Sigmoid colon (tissue), 7 donors: ENCODE data around the gene ZNF710. TPM values are rescaled to one million over a fixed set of nuclear protein-coding genes. Genes with fewer than 3 reads are reported as not detected.

ENCODE experiments used
- DNase-seq: peaks from one replicate; pipeline ENCODE4 v3.0.0-alpha.2; 2019
- H3K27ac ChIP-seq, 4 donors: fragments of 200-600 bp; sonication (generic); one replicate each; pipeline ENCODE4 v1.5.1; 2016 to 2019; ENCODE audit warnings: mild to moderate bottlenecking in 1 of 4
- H3K27me3 ChIP-seq, 3 donors: fragments of 200-600 bp; sonication (generic); one replicate each; pipeline ENCODE4 v1.5.1; 2019; ENCODE audit warnings: mild to moderate bottlenecking in 1 of 3
- H3K36me3 ChIP-seq, 4 donors: fragments of 200-600 bp; sonication (generic); one replicate each; pipeline ENCODE4 v1.5.1; 2016 to 2019
- H3K4me1 ChIP-seq, 4 donors: fragments of 200-600 bp; sonication (generic); one replicate each; pipeline ENCODE4 v1.5.1; 2017 to 2019
- H3K4me3 ChIP-seq, 4 donors: fragments of 200-600 bp; sonication (generic); one replicate each; pipeline ENCODE4 v1.5.1; 2017 to 2019; ENCODE audit warnings: mild to moderate bottlenecking in 2 of 4, moderate library complexity in 1 of 4
- H3K9me3 ChIP-seq, 4 donors: fragments of 200-600 bp in 3 of 4; sonication (generic) in 3 of 4; one replicate each; pipeline versions ENCODE4 v1.5.1 to v1.6.1; 2013 to 2019
- EP300 ChIP-seq, 4 donors: sonication (generic); formaldehyde crosslinking; IDR thresholded peaks; one replicate each; pipeline ENCODE4 v1.6.1; 2017; ENCODE audit warnings: antibody characterized with exemption in 4 of 4
- POLR2A ChIP-seq, 2 donors: fragments of 450-650 bp; IDR thresholded peaks; one replicate each; pipeline ENCODE4 v1.6.1; 2016; ENCODE audit warnings: antibody characterized with exemption in 2 of 2, mild to moderate bottlenecking in 2 of 2, moderate library complexity in 2 of 2
- POLR2AphosphoS5 ChIP-seq, 4 donors: sonication (generic); formaldehyde crosslinking; IDR thresholded peaks; one replicate each; pipeline ENCODE4 v1.6.1; 2017; ENCODE audit warnings: antibody characterized with exemption in 4 of 4
- WGBS, 2 donors: extraction: QIAGEN DNeasy Blood & Tissue Kit; methylation state at CpG; one replicate each; pipeline ENCODE4 v1.1.7; 2013; 5-methylcytosine and 5-hydroxymethylcytosine counted together
- intact Hi-C: fragments of 100-400 bp; cut with DNase I; formaldehyde crosslinking; loops from one replicate; pipeline ENCODE4 v1.15.1; 2023
- polyA plus RNA-seq, 3 donors: library from polyadenylated mRNA; stranded (reverse); fragments of 200-250 nt; gene quantifications; one replicate each; pipeline ENCODE4 v1.2.3, GENCODE V29; 2013
- total RNA-seq, 4 donors: library from RNA; depleted of rRNA; stranded (reverse); fragments of >200 nt; gene quantifications; one replicate each; pipeline ENCODE4 v1.1.0, GENCODE V29; 2016
- TF ChIP-seq, protein P1 (sequence below), 4 experiments: fragments of 450-650 bp in 3 of 4; fragments of 200-600 bp in 1 of 4; IDR thresholded peaks; one replicate each; pipeline ENCODE4 v1.5.1; 2016 to 2019; ENCODE audit warnings: antibody characterized with exemption in 4 of 4, mild to moderate bottlenecking in 3 of 4, moderate library complexity in 2 of 4
- donor health status: healthy with polysubstance abuse.
- donor health status: Bipolar disorder and iron deficiency.
- donor health status: healthy.

Gene ZNF710
- total and polyA plus RNA-seq, 7 donors, result 5.3 to 28.2 (median 10.0) TPM

DNA sequence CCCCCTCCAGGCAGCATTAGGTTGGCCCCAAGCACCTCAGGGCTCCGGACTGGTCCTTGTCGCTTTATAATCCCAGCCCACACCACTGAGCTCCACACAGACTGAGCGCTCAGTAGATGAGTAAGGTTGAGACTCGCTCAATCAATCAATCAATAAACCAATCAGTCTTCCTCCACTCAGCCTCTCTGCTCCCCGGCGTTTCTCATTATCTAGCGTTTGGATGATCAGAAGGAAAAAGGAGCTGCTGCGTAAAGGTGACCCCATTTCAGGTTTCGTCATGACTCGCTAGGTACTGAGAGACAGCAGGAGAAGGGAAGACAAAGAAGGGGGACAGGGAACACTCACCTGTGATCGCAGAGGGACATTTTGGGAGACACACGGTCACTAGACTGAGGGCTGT lies 41.2 kb downstream of the ZNF710 start:
- WGBS, 2 donors, result 96 to 97% methylated on average over 12 of the region's 12 CpGs
- H3K4me1 ChIP-seq, result peaks cover 0 to 40% (median 20%) of the 10 kb centered on the region in 4 donors

DNA sequence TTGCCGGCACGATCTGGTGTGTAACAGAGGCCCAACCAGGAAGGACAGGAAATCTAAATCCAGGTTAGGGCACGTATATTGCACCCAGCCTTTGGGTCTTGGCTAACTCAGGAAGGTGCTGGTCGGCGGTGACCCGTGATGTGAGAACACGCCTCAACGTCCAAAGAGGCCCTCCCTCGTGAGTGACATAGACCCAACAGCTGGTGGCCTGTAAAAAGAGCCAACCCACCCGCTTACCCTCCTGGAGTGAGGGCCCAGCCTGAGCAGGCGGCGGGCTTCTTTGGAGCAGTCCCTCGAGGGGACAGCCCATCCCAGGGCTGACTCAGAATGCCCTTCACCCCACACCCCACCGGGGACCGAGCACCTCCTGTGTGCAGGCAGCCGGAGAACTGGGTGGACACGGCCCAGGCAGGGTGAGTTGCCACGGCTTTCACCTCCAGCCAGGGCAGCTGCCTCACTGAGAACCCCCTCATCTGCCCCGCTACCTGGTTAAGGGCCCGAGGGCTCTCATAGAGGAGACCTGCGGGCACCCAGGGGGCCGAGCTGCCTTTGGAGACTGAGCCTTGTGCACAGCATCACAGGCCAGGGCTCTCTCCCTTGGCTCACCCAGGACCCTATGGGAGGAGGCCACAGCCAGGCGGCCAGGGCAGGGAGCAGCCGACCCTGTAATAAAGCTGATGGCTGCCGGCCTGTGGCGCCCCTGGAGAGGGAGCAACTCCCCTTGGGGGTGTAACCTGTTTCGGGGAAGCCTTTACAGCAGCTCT lies 41.8 kb downstream of the ZNF710 start:
- H3K27ac ChIP-seq, result no peak overlapping the region
- TF ChIP-seq, protein P1, sequence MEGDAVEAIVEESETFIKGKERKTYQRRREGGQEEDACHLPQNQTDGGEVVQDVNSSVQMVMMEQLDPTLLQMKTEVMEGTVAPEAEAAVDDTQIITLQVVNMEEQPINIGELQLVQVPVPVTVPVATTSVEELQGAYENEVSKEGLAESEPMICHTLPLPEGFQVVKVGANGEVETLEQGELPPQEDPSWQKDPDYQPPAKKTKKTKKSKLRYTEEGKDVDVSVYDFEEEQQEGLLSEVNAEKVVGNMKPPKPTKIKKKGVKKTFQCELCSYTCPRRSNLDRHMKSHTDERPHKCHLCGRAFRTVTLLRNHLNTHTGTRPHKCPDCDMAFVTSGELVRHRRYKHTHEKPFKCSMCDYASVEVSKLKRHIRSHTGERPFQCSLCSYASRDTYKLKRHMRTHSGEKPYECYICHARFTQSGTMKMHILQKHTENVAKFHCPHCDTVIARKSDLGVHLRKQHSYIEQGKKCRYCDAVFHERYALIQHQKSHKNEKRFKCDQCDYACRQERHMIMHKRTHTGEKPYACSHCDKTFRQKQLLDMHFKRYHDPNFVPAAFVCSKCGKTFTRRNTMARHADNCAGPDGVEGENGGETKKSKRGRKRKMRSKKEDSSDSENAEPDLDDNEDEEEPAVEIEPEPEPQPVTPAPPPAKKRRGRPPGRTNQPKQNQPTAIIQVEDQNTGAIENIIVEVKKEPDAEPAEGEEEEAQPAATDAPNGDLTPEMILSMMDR (IDR thresholded peaks at IDR 0.05), result no peak
- TF ChIP-seq POLR2A (IDR thresholded peaks at IDR 0.05) (no peak), POLR2AphosphoS5 (IDR thresholded peaks at IDR 0.05) (no peak), EP300 (IDR thresholded peaks at IDR 0.05) (no peak)
- peaks cover 0 to 40% (median 23%) of the 10 kb centered on the region in 4 donors for H3K4me1 ChIP-seq
- H3K9me3 ChIP-seq, result no peaks in the 10 kb centered on the region
- DNase-seq, result no peak
- H3K27me3 ChIP-seq, result no peaks in the 10 kb centered on the region
- H3K4me3 ChIP-seq, result no peak overlapping the region
- intact Hi-C loops, result no loop called here
- WGBS, 2 donors, result 86 to 90% methylated on average over 27 of the region's 27 CpGs
- no peaks in the 10 kb centered on the region for H3K36me3 ChIP-seq

More for the DNA sequence above, 41.2 kb downstream of the ZNF710 start:
- TF ChIP-seq, protein P1 (IDR thresholded peaks at IDR 0.05), result no peak
- TF ChIP-seq EP300 (IDR thresholded peaks at IDR 0.05), result no peak
- TF ChIP-seq POLR2A (IDR thresholded peaks at IDR 0.05), result no peak
- no peak for TF ChIP-seq POLR2AphosphoS5 (IDR thresholded peaks at IDR 0.05)
- no peak for DNase-seq
- Histone ChIP-seq H3K27ac (no peak overlapping the region), H3K27me3 (no peaks in the 10 kb centered on the region), H3K9me3 (no peaks in the 10 kb centered on the region), H3K36me3 (no peaks in the 10 kb centered on the region), H3K4me3 (no peak overlapping the region)
- intact Hi-C loops, result no loop called here

DNA sequence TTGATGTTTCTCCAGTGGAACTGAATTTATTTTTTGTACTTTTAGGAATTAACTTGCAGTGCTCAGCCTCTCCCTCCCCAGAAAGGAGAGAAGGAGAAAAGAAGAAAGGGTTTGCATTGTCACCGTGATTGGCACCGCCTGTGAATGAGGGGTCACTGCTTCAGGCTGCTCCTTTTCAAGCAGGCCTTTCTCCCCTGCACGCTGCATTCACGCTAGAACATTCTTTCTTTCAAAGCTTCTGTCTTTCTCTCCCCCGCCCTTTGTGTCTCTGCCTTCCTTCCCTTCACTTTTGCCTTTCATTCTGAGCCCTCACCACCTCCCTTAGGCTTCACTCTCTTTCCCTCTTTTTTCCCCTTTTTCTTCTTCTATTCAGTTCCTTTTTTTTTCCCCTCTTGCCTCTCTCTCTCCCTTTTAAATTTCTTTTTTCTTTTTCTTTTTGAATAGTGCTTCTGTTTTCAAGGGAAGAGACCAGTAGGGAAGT lies 42.4 kb downstream of the ZNF710 start:
- intact Hi-C loops, result no loop called here
- Histone ChIP-seq H3K4me1 (peaks cover 0 to 41% (median 27%) of the 10 kb centered on the region in 4 donors), H3K36me3 (no peaks in the 10 kb centered on the region), H3K4me3 (no peak overlapping the region), H3K9me3 (no peaks in the 10 kb centered on the region), H3K27me3 (no peaks in the 10 kb centered on the region), H3K27ac (no peak overlapping the region)
- no peak for TF ChIP-seq POLR2A (IDR thresholded peaks at IDR 0.05)
- TF ChIP-seq EP300 (IDR thresholded peaks at IDR 0.05), result no peak
- TF ChIP-seq, protein P1 (IDR thresholded peaks at IDR 0.05), result no peak
- no peak for TF ChIP-seq POLR2AphosphoS5 (IDR thresholded peaks at IDR 0.05)
- 90 to 92% methylated on average over 5 of the region's 5 CpGs for WGBS, 2 donors
- DNase-seq, result no peak

DNA sequence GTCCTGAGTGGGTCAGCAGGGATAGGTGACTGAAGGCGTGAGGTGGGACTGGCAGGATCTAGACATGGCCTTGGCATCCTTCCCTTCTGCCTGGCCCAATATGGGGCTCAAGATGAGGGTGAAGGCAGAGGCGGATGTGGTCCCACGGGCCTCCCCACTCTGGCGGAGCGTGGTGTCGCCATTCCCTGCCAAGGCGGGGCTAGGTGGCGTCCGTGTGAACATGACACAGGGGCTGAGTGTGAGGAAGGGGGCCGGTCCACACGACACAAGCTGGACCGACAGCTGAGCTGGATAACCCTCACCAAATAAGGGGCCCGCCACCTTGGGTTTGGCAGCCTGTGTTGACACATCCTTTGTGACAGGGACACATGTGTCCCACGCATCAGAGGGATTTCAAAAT lies 43.1 kb downstream of the ZNF710 start:
- H3K9me3 ChIP-seq, result no peaks in the 10 kb centered on the region
- DNase-seq, result no peak
- intact Hi-C loops, result no loop called here
- 93 to 95% methylated on average over 14 of the region's 14 CpGs for WGBS, 2 donors
- no peaks in the 10 kb centered on the region for H3K27me3 ChIP-seq
- TF ChIP-seq POLR2A (IDR thresholded peaks at IDR 0.05), result no peak
- TF ChIP-seq, protein P1 (IDR thresholded peaks at IDR 0.05), result no peak
- TF ChIP-seq EP300 (IDR thresholded peaks at IDR 0.05), result no peak
- TF ChIP-seq POLR2AphosphoS5 (IDR thresholded peaks at IDR 0.05), result no peak
- no peak overlapping the region for H3K27ac ChIP-seq
- no peaks in the 10 kb centered on the region for H3K36me3 ChIP-seq
- H3K4me1 ChIP-seq, result peaks cover 0 to 41% (median 27%) of the 10 kb centered on the region in 4 donors
- no peak overlapping the region for H3K4me3 ChIP-seq
